Muscle of leg (tissue), 11 donors: Measurements from ENCODE around the gene IL26. TPM values are rescaled to one million over a fixed set of nuclear protein-coding genes. Genes with fewer than 3 reads are reported as not detected.

Experiments
- DNase-seq: peaks from one replicate; pipeline ENCODE4 v3.0.0; 2013
- H3K27ac ChIP-seq: one replicate; pipeline ENCODE4 v1.5.1; 2013; ENCODE audit warnings: mild to moderate bottlenecking, low read length, control low read depth
- H3K27me3 ChIP-seq: one replicate; pipeline ENCODE4 v1.6.1; 2013; ENCODE audit warnings: low read length; ENCODE audit not compliant: control insufficient read depth, insufficient read depth
- H3K36me3 ChIP-seq: one replicate; pipeline ENCODE4 v1.6.1; 2013; ENCODE audit warnings: low read length; ENCODE audit not compliant: control insufficient read depth, insufficient read depth
- H3K4me1 ChIP-seq: one replicate; pipeline ENCODE4 v1.6.1; 2013; ENCODE audit warnings: low read length; ENCODE audit not compliant: control insufficient read depth, insufficient read depth
- H3K4me3 ChIP-seq: one replicate; pipeline ENCODE4 v1.5.1; 2013; ENCODE audit warnings: low read length, control low read depth
- H3K9me3 ChIP-seq: replicated peaks from 2 replicates; pipeline ENCODE4 v1.6.1; 2013; ENCODE audit warnings: low read depth, low read length; ENCODE audit not compliant: control insufficient read depth
- WGBS: methylation state at CpG from one replicate; pipeline ENCODE4 v1.1.5; 2013; ENCODE audit warnings: missing lambda C conversion rate; ENCODE audit not compliant: insufficient coverage; 5-methylcytosine and 5-hydroxymethylcytosine counted together
- polyA plus RNA-seq, 8 donors: library from polyadenylated mRNA; unstranded; fragments of 120-200 nt; gene quantifications; one replicate each; pipeline versions ENCODE4 v1.2.1 to v1.2.3, GENCODE V29; 2013; ENCODE audit warnings: inconsistent platforms in 1 of 8, low replicate concordance in 1 of 8; ENCODE audit not compliant: insufficient read length in 8 of 8, insufficient read depth in 1 of 8
- total RNA-seq: library from RNA; stranded (reverse); fragments of 120-200 nt; gene quantifications from one replicate; pipeline ENCODE4 v1.2.4, GENCODE V29; 2013

IL26 gene
- total and polyA plus RNA-seq, 9 donors, result not detected

DNA sequence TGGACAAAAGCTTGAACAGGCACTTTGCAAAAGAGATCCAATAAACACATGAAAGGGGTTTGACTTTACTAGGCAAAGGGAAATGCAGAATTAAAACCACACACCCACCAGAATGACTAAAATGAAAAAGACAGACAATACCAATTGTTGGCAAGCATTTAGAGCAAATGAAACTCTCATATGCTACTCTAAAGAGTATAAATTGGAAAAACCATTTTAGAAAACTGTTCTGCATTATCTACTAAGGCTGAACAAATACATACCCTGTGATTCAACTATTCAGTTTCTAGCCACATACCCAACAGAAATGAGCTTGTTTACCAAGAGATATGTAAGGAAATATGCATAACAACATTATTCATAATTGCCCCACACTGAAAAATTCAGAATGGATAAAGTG is 36.3 kb upstream of the IL26 start:
- H3K36me3 ChIP-seq, result no peaks in the 10 kb centered on the region
- no peaks in the 10 kb centered on the region for H3K4me1 ChIP-seq
- H3K27me3 ChIP-seq, result no peaks in the 10 kb centered on the region
- H3K9me3 ChIP-seq, result no peaks in the 10 kb centered on the region
- H3K4me3 ChIP-seq, result no peak overlapping the region
- H3K27ac ChIP-seq, result no peak overlapping the region
- DNase-seq, result no peak

DNA sequence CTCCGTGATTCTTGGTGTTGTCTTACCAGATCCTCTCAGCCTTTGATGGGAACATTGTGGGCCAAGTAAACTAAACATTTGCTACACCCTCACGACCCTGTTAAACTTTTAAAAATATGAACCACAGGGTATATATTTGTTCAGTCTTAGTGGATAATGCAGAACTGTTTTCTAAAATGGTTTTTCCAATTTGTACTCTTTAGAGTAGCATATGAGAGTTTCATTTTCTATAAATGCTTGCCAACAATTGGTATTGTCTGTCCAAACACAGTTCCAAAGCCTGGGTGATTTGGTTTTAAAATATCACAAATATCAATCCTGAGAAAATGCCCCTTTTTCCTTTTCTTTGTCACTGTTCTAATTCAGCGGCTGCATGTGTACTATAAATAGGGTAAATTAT is 34.5 kb upstream of the IL26 start:
- no peaks in the 10 kb centered on the region for H3K36me3 ChIP-seq
- WGBS, result 83% methylated on average over 1 of the region's 3 CpGs
- no peak overlapping the region for H3K27ac ChIP-seq
- no peak overlapping the region for H3K4me3 ChIP-seq
- H3K9me3 ChIP-seq, result no peaks in the 10 kb centered on the region
- no peak for DNase-seq
- H3K4me1 ChIP-seq, result no peaks in the 10 kb centered on the region
- no peaks in the 10 kb centered on the region for H3K27me3 ChIP-seq

DNA sequence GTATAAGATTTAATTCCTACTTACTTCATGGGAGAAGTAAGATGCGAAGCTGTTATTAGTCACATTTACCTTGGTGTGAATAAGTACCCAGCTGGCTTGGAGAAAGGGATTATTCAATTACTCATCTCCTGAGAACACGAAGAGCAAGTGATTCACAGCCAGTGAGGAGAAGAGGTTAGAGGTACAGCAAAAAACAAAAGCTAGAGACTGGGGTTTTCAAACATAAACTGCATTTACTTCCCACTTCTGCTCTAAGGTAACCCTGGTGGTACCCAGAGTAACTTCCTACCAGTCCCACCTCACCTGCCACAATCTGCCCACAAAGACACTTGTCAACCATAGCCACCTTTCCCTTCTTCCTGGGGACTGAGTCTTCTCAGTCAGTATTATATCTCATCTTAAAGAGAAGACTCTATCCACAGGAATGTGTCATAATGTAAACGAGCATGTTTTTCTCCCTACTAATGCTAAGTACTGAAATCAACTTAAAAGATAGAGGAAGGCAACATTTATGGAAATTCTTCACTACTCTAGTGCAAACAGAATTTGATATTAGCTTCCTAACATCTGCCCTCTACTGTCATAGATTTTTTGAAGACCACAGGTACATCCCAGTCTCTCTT is 33.8 kb upstream of the IL26 start:
- WGBS, result no CpG with 5 or more reads among the region's 3 CpGs
- H3K27ac ChIP-seq, result no peak overlapping the region
- H3K4me1 ChIP-seq, result no peaks in the 10 kb centered on the region
- H3K36me3 ChIP-seq, result no peaks in the 10 kb centered on the region
- DNase-seq, result no peak
- no peaks in the 10 kb centered on the region for H3K9me3 ChIP-seq
- H3K4me3 ChIP-seq, result no peak overlapping the region
- H3K27me3 ChIP-seq, result no peaks in the 10 kb centered on the region

- 100% methylated on average over 1 of the region's 7 CpGs for WGBS
- H3K4me1 ChIP-seq, result no peaks in the 10 kb centered on the region
- no peaks in the 10 kb centered on the region for H3K9me3 ChIP-seq
- H3K27me3 ChIP-seq, result no peaks in the 10 kb centered on the region
- H3K27ac ChIP-seq, result no peak within 1 kb of the TSS
- no peak within 1 kb of the TSS for H3K4me3 ChIP-seq
- no peaks in the 10 kb centered on the region for H3K36me3 ChIP-seq
- no peak for DNase-seq
These were observed 27.9 kb upstream of the IL26 start, which contains the start of gene IL22 for GRCh38 chr12:68253504-68253903. TSS of gene IL22 (minus strand) at chr12:68253604. CDS start at chr12:68253448, 156 bp downstream.

DNA sequence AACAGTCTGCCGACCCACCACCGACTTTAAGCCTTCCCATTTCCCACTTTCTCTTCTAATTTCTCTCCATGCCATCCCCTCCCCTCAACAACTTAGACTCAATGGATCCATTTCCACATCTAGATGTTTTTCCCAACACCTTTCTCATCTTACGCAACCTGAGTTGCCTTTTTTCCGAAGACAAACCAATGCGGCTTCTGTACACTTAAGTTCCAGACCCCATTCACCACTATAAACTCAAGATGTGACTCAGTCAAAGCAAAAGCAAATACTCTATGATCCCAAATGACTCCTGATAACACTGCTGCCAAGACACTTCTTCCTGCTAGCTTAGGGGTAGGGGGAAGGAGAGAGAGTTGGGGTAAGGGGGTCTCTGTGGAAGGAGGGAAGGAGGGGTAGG is 26.5 kb upstream of the IL26 start:
- H3K4me3 ChIP-seq, result no peak overlapping the region
- no peaks in the 10 kb centered on the region for H3K36me3 ChIP-seq
- no peak for DNase-seq
- H3K9me3 ChIP-seq, result no peaks in the 10 kb centered on the region
- 91% methylated on average over 5 of the region's 5 CpGs for WGBS
- H3K27me3 ChIP-seq, result no peaks in the 10 kb centered on the region
- no peak overlapping the region for H3K27ac ChIP-seq
- no peaks in the 10 kb centered on the region for H3K4me1 ChIP-seq

DNA sequence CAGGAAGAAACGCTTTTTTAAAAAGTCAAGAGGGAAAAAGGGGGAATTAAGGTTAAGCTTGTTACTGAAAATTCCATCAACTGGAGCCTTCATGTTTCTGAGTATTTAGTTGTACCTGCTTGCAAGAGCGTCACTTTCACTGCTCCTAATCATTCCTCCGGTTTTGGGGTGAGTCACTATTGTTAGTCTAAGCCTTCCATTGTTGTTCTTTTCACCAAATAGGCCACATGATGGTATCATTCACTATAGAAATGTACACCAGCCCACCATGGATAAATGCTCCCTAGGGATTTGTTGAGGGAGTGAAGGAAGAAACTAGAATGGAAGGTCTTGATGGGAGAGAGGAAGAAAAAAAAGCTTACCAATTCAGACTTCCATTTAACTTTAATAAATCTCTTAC is 24.8 kb upstream of the IL26 start:
- H3K4me1 ChIP-seq, result no peaks in the 10 kb centered on the region
- H3K27me3 ChIP-seq, result no peaks in the 10 kb centered on the region
- WGBS, result no CpG with 5 or more reads among the region's 3 CpGs
- no peak for DNase-seq
- no peak overlapping the region for H3K27ac ChIP-seq
- H3K36me3 ChIP-seq, result no peaks in the 10 kb centered on the region
- H3K4me3 ChIP-seq, result no peak overlapping the region
- H3K9me3 ChIP-seq, result no peaks in the 10 kb centered on the region

GRCh38 chr12:68247785-68248184 is 22.2 kb upstream of the IL26 start:
- no peaks in the 10 kb centered on the region for H3K27me3 ChIP-seq
- H3K4me3 ChIP-seq, result no peak overlapping the region
- H3K27ac ChIP-seq, result no peak overlapping the region
- H3K36me3 ChIP-seq, result no peaks in the 10 kb centered on the region
- no peaks in the 10 kb centered on the region for H3K4me1 ChIP-seq
- no peaks in the 10 kb centered on the region for H3K9me3 ChIP-seq
- DNase-seq, result no peak

DNA sequence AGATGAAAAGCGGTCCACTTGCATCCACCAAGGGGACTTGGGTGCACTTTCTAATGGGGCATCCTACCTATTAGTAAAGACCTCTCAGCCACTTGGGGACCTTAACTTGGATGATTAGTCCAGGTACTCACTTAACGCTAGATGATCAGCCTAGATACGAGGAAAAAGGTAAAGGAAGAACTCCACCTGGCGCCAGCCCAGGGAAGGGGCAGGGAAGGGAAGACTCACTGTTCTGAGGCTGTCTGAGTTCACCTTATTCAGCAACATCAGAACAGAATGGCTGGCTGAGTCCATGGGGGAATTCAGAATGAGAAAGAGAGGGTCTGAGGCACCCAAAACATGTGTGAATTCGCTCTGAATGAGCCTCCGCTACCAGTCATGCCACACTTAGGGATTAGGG is 20.7 kb upstream of the IL26 start:
- Histone ChIP-seq H3K9me3 (no peaks in the 10 kb centered on the region), H3K36me3 (no peaks in the 10 kb centered on the region), H3K4me3 (no peak overlapping the region), H3K4me1 (no peaks in the 10 kb centered on the region), H3K27me3 (no peaks in the 10 kb centered on the region), H3K27ac (no peak overlapping the region)
- 87% methylated on average over 3 of the region's 6 CpGs for WGBS
- DNase-seq, result no peak

- Histone ChIP-seq H3K36me3 (no peaks in the 10 kb centered on the region), H3K27me3 (no peaks in the 10 kb centered on the region), H3K4me1 (no peaks in the 10 kb centered on the region), H3K9me3 (no peaks in the 10 kb centered on the region), H3K27ac (no peak overlapping the region), H3K4me3 (peak overlapping the region; percentile 16)
- WGBS, result 8% methylated on average over 2 of the region's 6 CpGs
- peak; percentile 36 for DNase-seq
These were observed 19.8 kb upstream of the IL26 start for GRCh38 chr12:68245180-68246021.

GRCh38 chr12:68242777-68243176 is 17.2 kb upstream of the IL26 start:
- H3K9me3 ChIP-seq, result no peaks in the 10 kb centered on the region
- no peaks in the 10 kb centered on the region for H3K4me1 ChIP-seq
- no peak for DNase-seq
- H3K4me3 ChIP-seq, result no peak overlapping the region
- no peak overlapping the region for H3K27ac ChIP-seq
- H3K27me3 ChIP-seq, result no peaks in the 10 kb centered on the region
- no peaks in the 10 kb centered on the region for H3K36me3 ChIP-seq
